GM12865 (cell line): ENCODE data around the gene NYNRIN.

Source experiments
- DNase-seq: peaks from one replicate; pipeline ENCODE4 v3.0.0; 2010; ENCODE audit warnings: low read depth
- H3K4me3 ChIP-seq: 2 replicates; pipeline ENCODE4 v1.5.1; 2011; ENCODE audit warnings: mild to moderate bottlenecking, low read depth, low read length, control low read depth
- CTCF ChIP-seq: IDR thresholded peaks from 2 replicates; pipeline ENCODE4 v1.5.1; 2011; ENCODE audit warnings: low read length, control low read depth, low read depth, inconsistent platforms; ENCODE audit not compliant: insufficient read depth; ENCODE audit errors: missing control alignments

Gene NYNRIN

GRCh38 chr14:24435192-24435810 is 36.5 kb downstream of the NYNRIN start:
- H3K4me3 ChIP-seq, result no peak overlapping the region
- no peak for TF ChIP-seq CTCF
- no peak for DNase-seq

GRCh38 chr14:24435998-24436354 is 37.2 kb downstream of the NYNRIN start:
- H3K4me3 ChIP-seq, result no peak overlapping the region
- no peak for DNase-seq
- TF ChIP-seq CTCF, result no peak

- TF ChIP-seq CTCF, result peak; percentile 72
- DNase-seq, result peak; percentile 71
- no peak overlapping the region for H3K4me3 ChIP-seq
These were observed 37.7 kb downstream of the NYNRIN start for GRCh38 chr14:24436355-24437019.

- H3K4me3 ChIP-seq, result no peak overlapping the region
- no peak for DNase-seq
- TF ChIP-seq CTCF, result no peak
These were observed 38.4 kb downstream of the NYNRIN start for GRCh38 chr14:24437020-24437735.

- no peak for TF ChIP-seq CTCF
- no peak for DNase-seq
- H3K4me3 ChIP-seq, result no peak overlapping the region
These were observed 38.9 kb downstream of the NYNRIN start for GRCh38 chr14:24437736-24438067.

GRCh38 chr14:24438223-24439097 is 39.7 kb downstream of the NYNRIN start:
- no peak for DNase-seq
- no peak for TF ChIP-seq CTCF
- no peak overlapping the region for H3K4me3 ChIP-seq
